ENCODE data around the gene RNF150.

DNA sequence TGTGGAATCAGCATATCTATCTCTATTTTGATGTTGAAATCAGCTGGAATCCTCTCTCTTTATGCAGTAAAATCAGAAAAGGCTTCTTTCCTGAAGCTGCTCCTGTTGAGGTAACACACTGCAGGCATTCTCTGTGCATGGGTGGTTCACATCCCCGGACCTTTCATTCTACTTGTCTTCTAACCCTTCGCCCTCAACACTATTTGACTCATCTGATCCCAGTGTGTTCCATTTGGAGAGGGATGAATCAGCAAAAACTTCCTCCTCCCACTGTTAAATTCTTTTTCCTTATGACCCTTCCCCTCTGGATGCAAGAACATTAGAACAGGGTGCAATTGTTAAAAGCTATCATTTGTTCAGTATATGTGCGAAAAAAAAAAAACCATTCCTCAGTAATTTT lies 67.4 kb downstream of the RNF150 start:
- TF ChIP-seq, protein P1, sequence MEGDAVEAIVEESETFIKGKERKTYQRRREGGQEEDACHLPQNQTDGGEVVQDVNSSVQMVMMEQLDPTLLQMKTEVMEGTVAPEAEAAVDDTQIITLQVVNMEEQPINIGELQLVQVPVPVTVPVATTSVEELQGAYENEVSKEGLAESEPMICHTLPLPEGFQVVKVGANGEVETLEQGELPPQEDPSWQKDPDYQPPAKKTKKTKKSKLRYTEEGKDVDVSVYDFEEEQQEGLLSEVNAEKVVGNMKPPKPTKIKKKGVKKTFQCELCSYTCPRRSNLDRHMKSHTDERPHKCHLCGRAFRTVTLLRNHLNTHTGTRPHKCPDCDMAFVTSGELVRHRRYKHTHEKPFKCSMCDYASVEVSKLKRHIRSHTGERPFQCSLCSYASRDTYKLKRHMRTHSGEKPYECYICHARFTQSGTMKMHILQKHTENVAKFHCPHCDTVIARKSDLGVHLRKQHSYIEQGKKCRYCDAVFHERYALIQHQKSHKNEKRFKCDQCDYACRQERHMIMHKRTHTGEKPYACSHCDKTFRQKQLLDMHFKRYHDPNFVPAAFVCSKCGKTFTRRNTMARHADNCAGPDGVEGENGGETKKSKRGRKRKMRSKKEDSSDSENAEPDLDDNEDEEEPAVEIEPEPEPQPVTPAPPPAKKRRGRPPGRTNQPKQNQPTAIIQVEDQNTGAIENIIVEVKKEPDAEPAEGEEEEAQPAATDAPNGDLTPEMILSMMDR (IDR thresholded peaks at IDR 0.05): no peak
- TF ChIP-seq EP300 (IDR thresholded peaks at IDR 0.05) (no peak), POLR2A (IDR thresholded peaks at IDR 0.05; ENCODE audit: low read depth) (no peak), POLR2AphosphoS5 (IDR thresholded peaks at IDR 0.05) (no peak)
